NCI-H748 treated with DMSO at 0.1 percent for 48 hours (cell line): ENCODE data around the gene TMEM50B.
"Not testable (repeated sequence)": the region's sequence is repeated elsewhere in the genome, so short reads cannot be mapped to it uniquely, and the experiment has no call there.

Experiments used
- DNase-seq: peaks from one replicate; lab custom pipeline; 2025; lab: John Stamatoyannopoulos, UW

The TMEM50B gene

GRCh38 chr21:33428669-33429068, 51.1 kb downstream of the TMEM50B start:
- no peak for DNase-seq

DNA sequence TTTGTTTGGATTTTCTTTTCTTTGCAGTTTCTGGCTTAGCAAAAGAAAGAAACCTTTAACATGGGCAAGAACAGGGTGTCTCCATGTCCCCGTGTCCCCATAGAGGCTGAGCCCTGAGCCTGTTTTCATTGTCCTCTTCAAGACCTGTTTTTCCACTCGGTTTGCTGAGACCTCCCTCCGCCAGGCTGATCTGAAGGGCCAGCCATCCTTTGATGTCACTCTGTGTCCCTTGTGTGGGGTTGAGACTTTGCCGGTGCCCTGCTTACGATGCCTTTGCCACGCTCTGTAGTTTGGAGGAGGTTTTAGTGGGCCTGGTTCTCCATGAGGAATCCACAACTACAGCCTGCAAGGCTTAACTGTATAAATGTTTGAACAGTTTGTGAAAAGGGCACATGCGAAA, 52.7 kb downstream of the TMEM50B start:
- DNase-seq = no peak

DNA sequence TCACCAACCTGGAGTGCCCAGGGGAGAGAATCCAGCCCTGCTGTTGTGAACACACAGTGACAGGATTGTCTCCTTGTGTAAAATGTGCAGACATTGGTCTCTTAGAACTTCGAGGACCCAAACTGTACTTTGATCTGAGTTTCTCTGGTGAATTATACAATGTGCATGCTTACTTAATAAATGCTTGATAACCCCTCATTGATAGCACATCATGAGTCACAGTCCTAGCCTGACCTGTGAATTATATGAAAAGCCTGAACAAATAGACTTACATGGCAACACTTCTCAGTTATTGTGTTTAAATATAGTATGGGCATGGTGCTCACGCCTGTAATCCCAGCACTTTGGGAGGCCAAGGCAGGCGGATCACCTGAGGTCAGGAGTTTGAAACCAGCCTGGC, 53.9 kb downstream of the TMEM50B start:
- DNase-seq = no peak

GRCh38 chr21:33424214-33424613, 55.6 kb downstream of the TMEM50B start:
- DNase-seq = no peak

GRCh38 chr21:33421713-33422393, 57.9 kb downstream of the TMEM50B start:
- DNase-seq = no peak

- no peak for DNase-seq
Measured at GRCh38 chr21:33419538-33420123, 60.1 kb downstream of the TMEM50B start.

DNA sequence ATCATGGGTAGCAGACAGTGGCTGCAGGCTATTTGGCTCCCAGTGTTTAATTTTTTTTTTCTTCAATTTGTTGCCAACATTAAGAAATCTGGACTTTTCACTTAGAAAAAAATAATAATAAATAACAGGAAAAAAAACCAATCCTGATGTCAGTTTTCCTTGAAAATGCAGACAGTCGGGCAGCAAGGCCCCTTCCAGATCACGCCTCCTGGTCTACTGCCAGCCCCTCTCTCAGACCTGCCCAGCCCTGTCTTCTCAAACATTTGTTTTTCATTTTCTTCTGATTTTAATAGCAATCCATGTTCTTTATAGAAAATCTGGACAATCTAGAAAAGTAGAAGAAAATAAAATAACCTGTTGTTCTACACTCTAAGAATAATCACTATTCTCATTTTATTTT, 61.1 kb downstream of the TMEM50B start:
- DNase-seq = no peak

GRCh38 chr21:33414926-33415325, 64.8 kb downstream of the TMEM50B start:
- no peak for DNase-seq

DNA sequence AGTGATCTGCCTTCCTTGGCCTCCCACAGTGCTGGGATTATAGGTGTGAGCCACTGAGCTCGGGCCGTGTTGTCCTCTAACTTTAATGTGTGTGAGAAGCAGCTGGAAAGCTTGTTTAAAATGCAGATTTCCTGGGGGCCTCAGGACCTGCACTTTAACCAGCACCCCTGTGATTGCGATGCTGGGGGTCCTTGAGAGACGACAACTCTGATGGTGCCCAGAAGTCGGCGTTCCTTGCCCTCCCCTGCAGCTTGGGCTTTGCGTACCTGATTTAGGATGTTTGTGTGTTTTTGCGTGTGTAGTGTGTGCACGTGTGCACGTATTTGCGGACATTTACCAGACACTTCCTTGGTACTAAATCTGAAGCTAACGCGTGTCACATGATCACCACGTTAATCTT, 65.7 kb downstream of the TMEM50B start:
- DNase-seq = no peak

GRCh38 chr21:33412832-33413519, 66.8 kb downstream of the TMEM50B start:
- no peak for DNase-seq

GRCh38 chr21:33412439-33412831, 67.3 kb downstream of the TMEM50B start:
- DNase-seq = not testable (repeated sequence)

DNA sequence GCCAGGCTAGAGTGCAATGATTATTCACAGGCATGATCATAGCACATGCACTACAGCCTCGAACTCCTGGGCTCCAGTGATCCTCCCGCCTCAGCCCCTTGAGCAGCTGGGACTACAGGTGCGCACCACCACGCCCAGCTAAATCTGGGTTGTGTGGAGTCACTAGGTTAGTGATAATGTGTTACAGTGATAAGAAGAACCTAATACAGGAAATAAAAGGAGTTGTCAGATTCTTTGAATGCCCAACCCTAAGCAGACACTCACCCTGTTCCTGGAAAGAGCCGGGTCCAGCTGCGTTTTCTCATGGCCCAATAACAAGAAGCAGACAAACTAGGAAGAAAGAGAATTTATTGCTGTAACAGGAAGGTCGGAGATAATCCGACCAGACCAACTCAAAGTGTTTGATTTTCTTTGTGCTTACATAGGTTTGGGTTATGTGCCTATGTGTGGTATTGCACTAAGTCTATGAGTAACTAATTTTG, 67.8 kb downstream of the TMEM50B start:
- no peak for DNase-seq

DNA sequence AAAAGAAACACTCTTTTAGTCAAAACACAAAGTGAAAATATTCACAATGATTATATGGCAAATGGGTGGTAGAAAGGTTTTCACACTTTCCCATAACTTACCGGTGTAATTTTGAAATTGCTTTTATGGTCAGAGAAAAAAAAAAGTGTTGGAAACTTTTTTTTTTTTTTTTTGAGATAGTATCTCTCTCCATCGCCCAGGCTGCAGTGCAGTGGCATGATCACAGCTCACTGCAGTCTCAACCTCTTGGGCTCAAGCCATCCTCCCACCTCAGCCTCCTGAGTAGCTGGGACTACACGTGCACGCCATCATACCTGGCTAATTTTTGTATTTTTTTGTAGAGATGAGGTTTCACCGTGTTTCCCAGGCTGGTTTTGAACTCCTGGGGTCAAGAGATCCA, 73.3 kb downstream of the TMEM50B start:
- no peak for DNase-seq

- peak; percentile 51 for DNase-seq
Measured at GRCh38 chr21:33403786-33404585, 75.8 kb downstream of the TMEM50B start.

GRCh38 chr21:33403128-33403785, 76.5 kb downstream of the TMEM50B start, which contains the start of gene IFNGR2:
Gene IFNGR2 (plus strand): TSS chr21:33403413. CDS start chr21:33403544, 131 bp downstream.
- no peak for DNase-seq

- no peak for DNase-seq
Measured at GRCh38 chr21:33402001-33402979, 77.5 kb downstream of the TMEM50B start.

DNA sequence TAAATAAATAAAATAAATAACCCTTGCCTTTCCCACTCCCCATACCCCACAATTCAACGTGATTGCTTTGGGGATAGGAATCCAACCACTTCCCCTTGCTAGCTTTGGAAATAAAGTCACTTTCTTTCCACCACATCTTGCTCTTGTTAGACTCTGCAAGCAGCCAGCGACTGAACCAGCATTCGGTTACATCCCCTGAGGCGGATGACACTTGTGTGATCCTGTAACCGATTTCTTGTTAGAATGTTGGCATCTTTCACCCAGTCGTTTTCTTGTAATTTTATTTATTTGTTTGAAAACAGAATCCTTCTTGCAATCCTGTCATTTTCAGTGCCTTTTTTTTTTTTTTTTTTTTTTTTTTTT, 78.2 kb downstream of the TMEM50B start:
- DNase-seq = no peak
